ENCODE data around the gene APBA1.

The APBA1 gene

DNA sequence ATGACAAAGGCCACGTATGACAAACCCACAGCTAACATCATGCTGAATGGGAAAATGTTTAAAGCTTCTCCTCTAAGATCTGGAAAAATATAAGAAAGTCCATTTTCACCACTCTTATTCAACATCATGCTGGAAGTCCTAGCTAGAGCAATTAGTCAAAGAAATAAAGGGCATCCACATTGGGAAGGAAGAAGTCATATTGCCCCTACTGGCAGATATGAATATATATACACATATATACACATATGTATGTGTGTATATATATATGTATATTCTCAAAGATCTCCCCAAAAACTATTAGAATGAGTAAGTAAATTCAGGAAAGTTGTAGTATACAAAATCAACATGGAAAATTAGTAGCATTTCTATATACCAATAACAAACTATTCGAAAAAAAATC is 17.1 kb downstream of the APBA1 start:
- no peak for DNase-seq

DNA sequence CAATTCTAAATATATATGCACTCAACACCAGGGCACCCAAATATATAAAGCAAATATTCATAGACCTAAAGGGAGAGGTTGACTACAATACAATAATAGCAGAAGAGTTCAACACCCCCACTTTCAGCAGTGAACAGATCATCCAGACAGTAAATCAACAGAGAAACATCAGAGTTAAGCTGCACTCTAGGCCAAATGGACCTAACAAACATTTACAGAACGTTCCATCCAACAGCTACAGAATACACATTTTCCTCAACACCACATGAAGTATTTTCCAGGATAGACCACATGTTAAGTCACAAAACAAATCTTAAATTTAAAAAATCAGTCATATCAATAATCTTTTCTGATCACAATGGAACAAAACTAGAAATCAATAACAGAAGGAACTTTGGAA is 18.9 kb downstream of the APBA1 start:
- no peak for DNase-seq

DNA sequence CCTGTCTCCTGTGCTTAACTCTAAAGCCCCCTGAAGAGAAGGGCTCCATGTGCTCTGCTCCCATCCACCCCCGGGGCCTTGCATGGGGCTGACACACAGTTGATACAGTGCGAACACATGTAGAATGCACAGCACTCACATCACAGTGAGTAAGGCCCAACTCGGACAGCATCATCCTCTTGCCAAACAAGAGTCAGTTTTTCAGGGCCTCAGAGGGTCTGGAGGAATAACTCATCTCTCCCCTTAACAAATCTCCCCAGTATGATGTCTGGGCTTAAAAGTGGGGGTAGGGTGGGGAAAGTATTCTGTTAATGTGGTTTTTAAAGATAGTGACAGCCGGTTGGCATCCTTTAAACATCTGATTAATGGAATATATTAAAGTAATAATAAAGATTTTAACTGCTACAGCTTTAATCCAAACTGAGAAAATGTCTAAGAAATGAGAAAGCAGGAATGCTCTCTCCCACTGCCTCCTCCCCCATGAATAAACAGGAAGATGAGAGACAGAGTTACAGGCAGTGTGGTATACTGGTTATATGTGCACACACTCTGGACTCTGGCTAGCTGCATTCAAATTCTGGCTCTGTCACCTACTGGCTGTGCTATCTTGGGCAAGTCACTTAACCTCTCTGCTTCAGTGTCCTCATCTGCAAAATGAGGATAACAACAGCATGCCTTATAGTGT is 22.5 kb downstream of the APBA1 start:
- no peak for DNase-seq

DNA sequence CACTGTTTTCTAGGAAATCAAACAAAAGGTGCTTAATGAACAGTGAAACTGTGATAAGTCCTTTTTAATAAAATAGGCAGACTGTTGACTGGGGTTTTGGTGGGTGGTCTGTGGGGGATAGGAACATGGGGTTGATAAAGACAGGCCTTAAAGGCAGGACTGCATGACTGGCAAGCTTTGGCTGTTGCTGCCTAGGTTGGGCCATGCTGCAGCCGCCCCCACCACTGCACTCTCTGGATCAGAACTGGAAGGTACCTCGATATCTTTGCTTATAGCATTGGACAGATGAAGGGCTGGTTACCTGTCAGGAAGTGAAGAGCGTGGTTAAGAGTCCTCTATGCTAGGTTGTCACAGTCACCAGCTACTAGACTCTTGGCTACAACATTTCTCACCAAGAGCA is 24.4 kb downstream of the APBA1 start:
- no peak for DNase-seq

DNA sequence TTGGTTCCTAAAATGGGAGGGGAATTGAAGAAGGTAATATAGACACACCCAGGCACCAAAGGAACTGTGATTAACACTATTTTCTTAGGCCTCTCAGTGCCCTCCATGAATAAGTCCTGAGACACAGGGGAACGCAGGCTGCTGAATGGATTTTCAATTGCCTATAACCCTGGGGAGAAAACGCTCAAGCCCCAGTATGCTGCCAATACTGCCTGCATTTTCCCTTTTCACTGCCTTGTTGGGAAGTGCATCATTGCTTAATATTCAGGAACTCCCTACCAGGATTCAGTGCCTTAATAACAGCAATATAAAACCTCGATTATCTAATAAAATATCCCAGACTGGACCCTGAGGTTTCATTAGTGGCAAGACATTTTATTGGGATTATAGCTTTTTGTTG is 25.4 kb downstream of the APBA1 start:
- DNase-seq = no peak

DNA sequence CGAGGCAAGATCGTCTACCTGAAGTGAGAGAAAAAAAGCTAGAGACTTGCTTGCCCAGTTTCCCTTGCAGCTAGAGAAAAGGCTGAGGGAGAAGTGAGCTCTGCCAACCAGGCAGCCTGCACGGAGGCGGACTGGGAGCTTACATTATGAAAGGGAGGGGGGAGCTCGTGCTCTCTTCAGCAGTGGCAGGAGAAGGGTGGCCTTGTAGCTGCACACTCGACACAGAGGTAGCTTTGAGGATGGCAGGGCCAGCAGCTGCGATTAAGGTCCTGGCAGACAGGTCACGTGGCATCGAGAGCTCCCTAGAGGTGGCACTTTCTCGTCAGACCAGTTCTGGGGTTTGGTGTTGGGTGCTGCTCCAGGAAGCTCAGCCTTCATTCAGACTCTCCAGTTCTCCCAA is 26.7 kb downstream of the APBA1 start:
- no peak for DNase-seq

DNA sequence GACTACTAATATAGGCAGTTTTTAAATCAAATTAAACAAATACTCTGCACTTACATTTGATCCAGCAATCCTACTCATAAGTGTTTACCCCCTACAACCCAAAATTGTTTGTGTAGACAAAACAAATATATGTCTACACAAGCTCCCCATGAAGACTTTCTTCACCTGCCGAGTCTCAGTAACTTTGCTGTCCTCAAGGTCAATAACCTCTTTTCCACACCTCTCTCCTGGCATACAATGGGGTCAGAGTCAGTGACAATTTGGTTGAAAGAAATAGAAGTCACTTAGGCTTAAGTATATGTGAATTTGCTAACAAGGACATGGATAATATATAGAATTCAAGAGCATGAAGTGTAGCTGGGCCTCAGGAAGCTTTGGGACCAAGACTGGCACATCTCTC is 29.1 kb downstream of the APBA1 start:
- DNase-seq = no peak

DNA sequence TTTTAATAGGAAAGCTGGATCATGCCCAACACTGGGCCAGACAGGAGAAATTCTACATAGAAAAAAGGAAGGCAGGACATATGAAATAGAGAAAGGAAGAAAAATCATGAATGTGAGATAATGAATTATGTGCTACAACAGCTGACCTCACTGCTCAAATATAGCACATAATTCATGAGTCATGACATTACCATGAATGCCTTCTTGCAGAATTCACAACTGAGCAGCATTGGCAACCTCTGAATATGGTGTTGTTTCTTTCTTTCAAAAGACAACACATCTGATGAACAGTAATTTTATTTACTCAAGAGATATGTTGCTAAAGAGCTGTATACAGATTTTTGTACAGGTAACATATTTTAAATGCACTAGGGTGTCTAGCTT is 34.4 kb downstream of the APBA1 start:
- no peak for DNase-seq

DNA sequence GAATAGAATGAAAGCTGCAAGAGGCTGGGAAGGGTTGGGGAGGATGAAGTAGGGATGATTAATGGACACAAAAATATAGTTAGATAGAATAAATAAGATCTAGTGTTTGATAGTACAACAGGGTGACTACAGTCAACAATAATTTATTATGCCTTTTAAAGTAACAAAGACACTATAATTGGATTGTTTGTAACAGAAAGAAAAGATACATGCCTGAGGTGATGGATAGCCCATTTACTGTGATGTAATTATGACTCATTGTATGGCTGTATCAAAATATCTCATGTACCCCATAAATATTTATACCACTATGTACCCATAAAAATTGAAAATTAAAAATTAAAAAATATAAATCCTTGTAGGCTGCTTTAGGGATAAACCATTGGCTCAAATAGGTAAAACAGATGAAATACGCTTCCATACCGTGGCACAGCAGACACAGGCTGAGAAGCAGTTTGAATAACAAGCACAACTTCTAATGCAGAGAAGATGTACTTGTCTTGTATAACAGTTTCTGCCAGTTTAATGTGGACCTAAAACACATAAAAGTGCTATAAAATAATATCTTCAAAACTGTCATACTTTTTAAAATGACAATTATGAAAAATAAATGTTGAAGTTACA is 34.9 kb downstream of the APBA1 start:
- DNase-seq = no peak

DNA sequence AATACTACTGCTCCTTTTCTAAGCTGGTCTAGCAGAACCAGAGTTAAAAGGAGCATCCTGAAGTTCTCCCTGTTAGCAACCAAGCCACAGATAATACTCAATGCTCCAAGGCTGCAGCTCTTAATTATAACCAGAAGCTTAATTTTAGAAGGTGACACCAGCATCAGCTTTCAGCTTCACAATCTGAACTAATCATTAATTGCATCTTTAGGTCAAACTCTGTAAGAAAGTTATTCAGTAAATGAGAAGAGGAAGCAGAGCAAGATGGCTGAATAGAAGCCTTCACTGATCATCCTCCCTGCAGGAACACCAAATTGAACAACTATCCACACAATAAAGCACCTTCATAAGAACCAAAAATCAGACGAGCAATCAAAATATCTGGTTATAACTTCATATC is 38.5 kb downstream of the APBA1 start:
- DNase-seq = no peak

DNA sequence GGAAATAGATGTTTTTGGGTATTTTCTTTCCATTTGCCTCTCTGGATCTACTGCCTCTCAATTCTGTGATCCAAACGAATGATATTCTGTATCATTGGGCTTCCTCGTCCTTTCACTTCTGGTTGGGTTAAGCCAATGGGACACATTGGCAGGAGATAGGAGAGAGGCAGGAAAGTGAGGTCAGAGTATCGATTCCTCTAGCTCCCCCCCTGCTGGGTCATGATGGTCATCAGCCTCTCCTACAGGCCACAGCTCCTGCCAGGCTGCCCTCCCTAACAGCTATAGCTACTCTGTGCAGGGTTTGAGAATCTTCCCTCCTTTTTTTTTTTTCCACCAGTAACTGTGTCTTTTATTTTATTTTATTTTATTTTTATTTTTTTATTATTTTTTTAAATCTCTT is 39.4 kb downstream of the APBA1 start:
- no peak for DNase-seq

DNA sequence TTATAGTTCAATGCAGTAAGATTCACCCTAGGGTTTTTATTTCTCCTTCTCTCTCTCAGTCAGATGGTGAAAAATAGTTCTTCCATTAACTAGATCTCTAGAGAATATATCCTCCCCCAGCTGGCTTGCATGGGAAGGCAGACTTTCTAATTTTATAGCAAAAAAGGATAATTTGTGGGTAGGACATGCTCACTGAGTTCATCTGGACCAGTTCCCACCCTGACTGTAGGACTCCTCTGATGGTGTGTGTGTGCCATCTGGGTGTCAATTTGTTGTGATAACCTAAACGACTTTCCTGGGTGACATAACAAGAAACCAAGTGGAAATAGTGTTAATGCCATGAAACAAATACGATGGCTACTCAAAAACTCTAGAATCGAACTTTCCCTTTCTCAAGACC is 44.9 kb downstream of the APBA1 start:
- DNase-seq = no peak

DNA sequence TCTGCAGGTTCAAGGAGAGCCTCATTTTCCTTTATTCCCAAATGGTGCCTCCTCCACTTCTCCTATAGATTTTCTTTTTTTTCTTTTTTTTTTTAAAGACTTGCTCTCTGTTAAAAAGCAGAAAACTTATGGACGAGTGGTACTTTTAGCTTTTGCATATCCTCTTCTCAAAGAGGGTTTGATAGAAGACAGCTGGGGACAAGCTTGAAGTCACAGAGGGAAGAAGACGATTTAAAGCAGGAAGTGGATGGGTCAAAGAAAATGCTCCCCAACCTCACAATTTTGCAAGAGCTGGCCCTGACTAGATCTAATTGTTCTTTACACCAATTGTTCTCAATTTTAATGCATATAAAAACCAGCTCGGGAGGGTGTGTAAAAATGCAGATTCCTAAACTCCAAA is 48.9 kb downstream of the APBA1 start:
- DNase-seq = no peak

DNA sequence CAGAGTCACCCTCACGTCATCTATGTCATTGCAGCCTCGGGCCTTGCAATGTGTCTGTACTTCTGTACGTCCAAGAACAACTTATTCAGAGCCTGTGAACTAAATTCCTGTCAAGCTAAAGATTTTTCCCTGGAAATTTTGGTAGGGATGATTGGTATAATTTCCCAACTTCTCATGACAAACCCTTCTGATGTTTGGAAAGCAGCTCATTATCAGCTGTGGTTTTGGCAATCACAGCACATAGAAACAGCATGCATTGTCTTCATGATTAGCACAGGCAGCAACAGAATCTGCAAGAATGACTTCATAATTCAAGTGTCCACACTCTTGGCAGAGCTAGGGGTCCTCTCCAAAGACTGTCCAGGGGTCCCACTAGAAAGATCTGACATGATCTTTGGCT is 49.5 kb downstream of the APBA1 start:
- no peak for DNase-seq

DNA sequence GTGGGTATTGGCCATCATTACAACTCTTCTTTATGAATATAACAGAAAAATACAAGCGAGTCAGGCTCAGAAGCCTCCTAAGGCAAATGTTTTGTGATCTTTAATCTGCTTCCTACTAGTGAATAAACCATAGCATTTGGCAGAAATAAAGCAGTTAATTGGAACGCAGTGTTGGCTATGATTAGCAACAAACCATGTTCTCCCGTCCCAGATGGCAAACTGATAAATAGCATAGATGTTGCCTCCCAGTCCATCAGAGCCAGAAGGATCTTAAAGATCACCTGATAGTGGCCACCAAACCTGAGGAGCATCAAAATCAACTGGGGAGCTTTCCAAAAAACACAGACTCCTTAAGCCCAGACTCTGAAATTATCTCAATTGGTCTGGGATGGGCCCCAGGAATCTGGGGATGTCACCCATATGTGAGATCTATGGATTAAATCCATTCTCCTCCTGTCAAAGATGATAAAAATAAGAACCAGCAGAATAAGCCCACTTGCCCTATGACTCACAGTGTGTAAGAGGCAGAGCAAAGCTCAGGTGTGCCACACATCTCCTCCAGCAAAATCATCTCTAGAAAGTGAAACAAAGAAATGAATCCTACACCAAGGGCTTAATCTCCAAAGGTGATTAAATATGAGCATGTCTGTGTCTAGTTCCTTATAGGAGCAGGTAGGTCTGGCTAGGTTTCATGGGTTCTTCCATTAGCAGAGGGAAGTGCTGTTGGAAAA is 50.3 kb downstream of the APBA1 start:
- DNase-seq = no peak

DNA sequence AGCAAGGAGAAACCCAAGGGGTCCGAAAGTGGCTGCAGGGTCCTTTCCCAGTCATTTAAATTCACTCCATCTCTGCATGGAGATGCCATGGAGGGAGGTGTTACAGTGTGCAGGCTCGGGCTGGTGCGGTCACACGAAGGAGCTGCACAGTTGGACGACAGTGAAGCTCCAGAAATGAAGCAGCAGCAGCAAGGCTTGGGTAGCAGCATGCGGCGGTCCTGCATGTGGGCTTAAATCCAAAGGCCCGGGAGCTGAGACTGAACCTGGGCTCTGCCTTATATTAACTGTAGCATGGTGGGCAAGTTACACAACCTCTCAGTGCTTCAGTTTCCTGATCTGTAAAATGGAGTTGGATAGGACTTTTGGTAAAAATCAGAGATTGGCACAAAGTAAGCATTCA is 51.4 kb downstream of the APBA1 start:
- no peak for DNase-seq

DNA sequence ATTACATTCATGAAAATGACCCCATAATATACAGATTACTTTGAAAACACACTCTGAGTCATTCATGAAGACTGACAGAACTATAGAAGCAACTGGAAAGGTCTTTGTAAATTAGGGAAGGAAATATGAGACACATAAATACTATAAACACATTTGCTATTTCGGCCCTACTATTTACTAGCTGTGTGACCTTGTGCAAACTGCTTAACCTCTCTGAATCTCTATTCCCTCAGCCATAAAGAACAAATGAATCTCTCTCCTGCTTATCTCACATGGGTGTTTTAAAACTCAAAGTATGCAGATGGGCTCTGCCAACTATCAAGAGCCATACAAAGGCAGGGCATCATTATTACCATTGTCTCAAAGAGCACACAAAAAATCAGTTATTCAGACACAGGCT is 52.9 kb downstream of the APBA1 start:
- DNase-seq = no peak

DNA sequence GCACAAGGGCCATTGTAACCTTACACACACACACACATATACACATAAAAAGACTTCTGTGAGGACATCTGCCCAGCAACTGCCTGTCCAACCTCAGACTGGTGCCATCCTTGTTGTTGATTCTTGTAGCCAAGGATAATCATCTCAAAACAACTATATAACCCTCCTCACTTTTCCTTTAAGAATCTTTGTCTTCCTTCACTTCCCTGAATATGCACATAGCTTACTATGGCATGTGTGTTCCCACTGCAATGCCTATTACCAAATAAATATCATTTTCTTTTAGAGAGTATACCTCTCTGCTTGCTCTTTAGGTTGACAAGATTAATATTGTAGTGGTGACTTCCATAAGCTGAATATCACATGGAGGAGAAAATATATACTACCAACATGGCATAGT is 55.2 kb downstream of the APBA1 start:
- no peak for DNase-seq

DNA sequence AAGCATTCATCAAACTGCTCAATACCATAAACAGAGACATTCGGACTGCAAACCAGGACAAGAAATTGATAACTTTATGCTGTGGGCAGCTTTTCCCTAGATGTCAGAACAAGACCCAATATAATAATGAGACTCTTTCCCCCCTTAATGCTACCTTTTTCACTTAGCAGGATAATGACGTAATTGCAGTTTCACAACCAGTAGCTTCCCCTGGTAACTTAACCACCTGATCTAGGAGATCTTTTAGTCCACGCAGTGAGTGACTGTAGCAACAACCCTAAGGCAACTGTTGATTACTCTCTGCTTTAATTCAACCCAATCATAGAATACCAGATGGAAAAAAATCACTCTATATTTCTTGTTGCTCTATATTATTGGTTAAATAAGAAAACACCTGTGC is 56.3 kb downstream of the APBA1 start:
- no peak for DNase-seq

DNA sequence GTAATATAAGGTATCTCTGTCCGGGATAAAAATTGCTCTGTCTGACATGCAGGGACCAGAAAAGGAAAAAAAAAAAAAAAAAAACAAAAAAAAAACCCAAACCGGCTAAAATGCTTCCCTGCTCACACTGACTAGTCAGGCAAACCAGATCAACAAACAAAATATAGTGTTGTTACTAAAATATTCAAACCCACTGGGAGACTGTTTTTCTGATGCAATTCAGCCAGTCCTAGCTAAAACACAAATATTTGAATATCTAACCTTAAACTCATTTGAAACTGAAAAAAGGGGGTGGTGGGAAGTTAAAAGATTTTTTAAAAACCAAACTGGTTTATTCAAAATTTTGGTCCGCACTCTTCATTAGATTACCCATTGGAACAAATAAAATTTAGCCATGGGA is 61.0 kb downstream of the APBA1 start:
- no peak for DNase-seq

DNA sequence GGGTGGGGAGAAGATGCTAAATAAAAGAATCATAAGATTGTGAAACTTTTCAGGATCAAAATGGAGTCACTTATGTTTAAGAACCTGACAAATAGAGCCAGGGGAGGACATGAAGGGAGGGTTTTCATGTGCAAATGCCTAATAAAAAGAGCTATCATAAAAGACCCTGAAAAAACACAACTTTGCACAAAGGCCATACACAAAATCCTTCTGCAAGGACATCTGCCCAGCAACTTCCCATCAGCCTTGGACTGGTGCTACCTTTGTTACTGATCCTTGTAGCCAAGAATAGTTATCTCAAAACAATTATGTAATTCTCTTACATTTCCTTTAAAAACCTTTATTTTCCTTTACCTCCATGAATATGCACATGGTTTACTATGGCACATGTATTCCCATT is 63.0 kb downstream of the APBA1 start:
- no peak for DNase-seq

DNA sequence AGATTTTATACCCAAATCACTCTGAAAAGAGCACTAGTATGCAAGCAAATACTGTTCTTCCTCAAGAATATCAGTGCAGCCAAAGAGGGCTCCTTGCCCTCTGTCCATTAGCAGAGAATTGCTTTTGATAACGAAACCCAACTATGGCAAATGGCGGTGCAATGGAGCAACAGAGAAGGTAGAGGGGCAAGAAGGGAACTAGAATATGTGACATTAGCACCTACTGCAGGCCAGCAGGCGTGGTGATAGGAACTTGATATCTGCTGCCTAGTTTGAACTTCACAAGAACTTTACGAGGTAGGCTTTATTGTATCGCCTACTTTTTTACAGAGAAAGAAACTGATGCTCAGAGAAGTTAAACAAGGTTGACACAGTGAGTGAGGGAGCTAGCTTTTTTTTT is 66.1 kb downstream of the APBA1 start:
- DNase-seq = no peak

DNA sequence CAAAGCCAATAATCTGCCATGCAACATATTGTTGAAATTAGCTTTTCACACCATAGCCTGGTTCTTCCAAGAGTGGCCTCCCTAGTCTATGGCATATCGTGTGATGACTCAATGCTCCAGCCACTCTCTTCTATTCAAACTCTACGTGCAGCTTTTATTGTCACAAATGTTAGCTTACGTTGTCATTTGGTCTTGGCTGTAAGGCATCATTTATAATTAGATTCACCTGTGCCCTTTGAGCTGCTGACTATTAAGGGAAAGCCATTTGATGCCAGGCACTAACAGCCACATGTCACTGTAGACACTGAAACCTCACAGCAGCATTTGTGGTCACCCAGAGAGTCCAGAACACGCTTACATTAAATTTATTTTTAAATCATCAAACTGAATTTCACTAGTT is 66.8 kb downstream of the APBA1 start:
- no peak for DNase-seq

DNA sequence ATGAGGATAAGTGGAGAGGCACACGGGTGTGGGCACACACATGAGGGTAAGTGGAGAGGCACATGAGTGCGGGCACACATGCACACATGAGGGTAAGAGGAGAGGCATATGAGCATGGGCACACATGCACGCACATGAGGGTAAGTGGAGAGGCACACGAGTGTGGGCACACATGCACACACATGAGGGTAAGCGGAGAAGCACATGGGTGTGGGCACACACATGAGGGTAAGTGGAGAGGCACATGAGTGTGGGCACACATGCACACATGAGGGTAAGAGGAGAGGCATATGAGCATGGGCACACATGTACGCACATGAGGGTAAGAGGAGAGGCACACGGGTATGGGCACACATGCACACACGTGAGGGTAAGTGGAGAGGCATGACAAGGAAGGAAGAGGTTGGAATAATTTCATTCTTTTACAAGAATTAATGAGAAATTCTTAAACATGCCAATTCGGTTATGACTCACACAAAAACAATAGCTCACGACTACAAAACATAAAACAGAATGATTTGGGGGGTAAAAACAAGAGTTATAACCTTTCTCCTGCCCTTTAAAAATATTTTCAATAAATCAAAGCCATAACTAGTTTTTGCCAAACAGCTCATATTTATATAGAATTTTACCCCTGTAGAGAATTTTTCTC is 67.5 kb downstream of the APBA1 start:
- no peak for DNase-seq
